GM12878 (cell line): ENCODE results near the gene ZNF692. TPM values are rescaled to one million over a fixed set of nuclear protein-coding genes. Genes with fewer than 3 reads are reported as not detected.
A peak's percentile ranks its signal among the peaks of the same experiment; 100 is the strongest.

Source experiments
- ASH2L ChIP-seq: fragments of 300-600, 200-600 bp; sonication (generic); IDR thresholded peaks from 2 replicates; pipeline ENCODE4 v1.6.1; 2017; ENCODE audit warnings: low read depth, mild to moderate bottlenecking, borderline replicate concordance
- ATF7 ChIP-seq: fragments of 450-650 bp; IDR thresholded peaks from 2 replicates; pipeline ENCODE4 v1.6.1; 2016; ENCODE audit warnings: low read depth, mild to moderate bottlenecking
- CHD2 ChIP-seq: IDR thresholded peaks from 2 replicates; pipeline ENCODE4 v1.6.1; 2011; ENCODE audit warnings: low read depth, low read length, improper control_type of control experiment, borderline replicate concordance
- CREB1 ChIP-seq: IDR thresholded peaks from 2 replicates; pipeline ENCODE4 v1.6.1; 2012; ENCODE audit warnings: low read depth, mild to moderate bottlenecking, inconsistent platforms
- EGR1 ChIP-seq, 2 experiments: IDR thresholded peaks; 1 replicate in 1 of 2; 2 replicates in 1 of 2; pipeline ENCODE4 v1.6.1; 2011 to 2012; ENCODE audit warnings: low read depth in 2 of 2, low read length in 2 of 2, borderline replicate concordance in 1 of 2, mild to moderate bottlenecking in 1 of 2, moderate library complexity in 1 of 2
- EP300 ChIP-seq, 2 experiments: fragments of 150-350 bp in 1 of 2; IDR thresholded peaks; 2 replicates each; pipeline ENCODE4 v1.6.1; 2011 to 2012; ENCODE audit warnings: low read depth in 2 of 2, low read length in 2 of 2, borderline replicate concordance in 1 of 2, improper control_type of control experiment in 1 of 2, inconsistent platforms in 1 of 2; ENCODE audit not compliant: control insufficient read depth in 1 of 2
- ETV6 ChIP-seq, 2 experiments: fragments of 450-650 bp in 1 of 2; IDR thresholded peaks in 1 of 2; conservative IDR thresholded peaks in 1 of 2; 2 replicates each; pipeline ENCODE4 v1.6.1; 2014; ENCODE audit warnings: antibody characterized with exemption in 1 of 2, borderline replicate concordance in 1 of 2, low read depth in 1 of 2, mild to moderate bottlenecking in 1 of 2, moderate library complexity in 1 of 2
- EZH2 ChIP-seq: IDR thresholded peaks from 2 replicates; pipeline ENCODE4 v1.6.1; 2012; ENCODE audit warnings: low read depth, mild to moderate bottlenecking, control low read depth, inconsistent platforms, low read length, borderline replicate concordance; ENCODE audit not compliant: control insufficient read depth
- FOXK2 ChIP-seq: fragments of 450-650 bp; IDR thresholded peaks from 2 replicates; pipeline ENCODE4 v1.6.1; 2017; ENCODE audit warnings: mild to moderate bottlenecking, moderate library complexity
- GATAD2B ChIP-seq: fragments of 450-650 bp; conservative IDR thresholded peaks from 2 replicates; pipeline ENCODE4 v1.6.1; 2017; ENCODE audit warnings: low read depth, mild to moderate bottlenecking, moderate library complexity
- HDGF ChIP-seq: fragments of 450-650 bp; IDR thresholded peaks from 2 replicates; pipeline ENCODE4 v1.6.1; 2016; ENCODE audit warnings: antibody characterized with exemption
- IRF4 ChIP-seq: IDR thresholded peaks from 2 replicates; pipeline ENCODE4 v1.6.1; 2011; ENCODE audit warnings: low read depth, low read length
- MEF2A ChIP-seq: IDR thresholded peaks from 2 replicates; pipeline ENCODE4 v1.6.1; 2011; ENCODE audit warnings: low read depth, mild to moderate bottlenecking, low read length, moderate library complexity; ENCODE audit not compliant: insufficient read depth
- MLLT1 ChIP-seq: fragments of 450-650 bp; IDR thresholded peaks from 2 replicates; pipeline ENCODE4 v1.6.1; 2016; ENCODE audit warnings: mild to moderate bottlenecking
- MYC ChIP-seq: IDR thresholded peaks from 2 replicates; pipeline ENCODE4 v1.6.1; 2011; ENCODE audit warnings: mild to moderate bottlenecking, low read length, moderate library complexity, inconsistent platforms; ENCODE audit not compliant: insufficient read depth, insufficient replicate concordance, insufficient read length, severe bottlenecking
- NKRF ChIP-seq: fragments of 450-650 bp; conservative IDR thresholded peaks from 2 replicates; pipeline ENCODE4 v1.6.1; 2017; ENCODE audit warnings: mild to moderate bottlenecking, moderate library complexity
- PBX3 ChIP-seq: IDR thresholded peaks from 2 replicates; pipeline ENCODE4 v1.6.1; 2011; ENCODE audit warnings: mild to moderate bottlenecking, low read depth, low read length, moderate library complexity; ENCODE audit not compliant: insufficient replicate concordance
- PML ChIP-seq: IDR thresholded peaks from 2 replicates; pipeline ENCODE4 v1.6.1; 2012; ENCODE audit warnings: low read length, inconsistent platforms
- POLR2AphosphoS2 ChIP-seq: IDR thresholded peaks from 2 replicates; pipeline ENCODE4 v1.6.1; 2011; ENCODE audit warnings: low read depth, mild to moderate bottlenecking, low read length, improper control_type of control experiment, moderate library complexity
- RAD21 ChIP-seq: IDR thresholded peaks from 2 replicates; pipeline ENCODE4 v1.6.1; 2011; ENCODE audit warnings: mild to moderate bottlenecking, low read depth, low read length, moderate library complexity; ENCODE audit not compliant: insufficient read depth
- RB1 ChIP-seq: fragments of 450-650 bp; formaldehyde crosslinking; IDR thresholded peaks from 2 replicates; pipeline ENCODE4 v1.6.1; 2017; ENCODE audit warnings: mild to moderate bottlenecking, borderline replicate concordance
- SREBF1 ChIP-seq: IDR thresholded peaks from 2 replicates; pipeline ENCODE4 v1.6.1; 2012; ENCODE audit warnings: mild to moderate bottlenecking, low read length
- SUZ12 ChIP-seq: fragments of 200-600 bp; sonication (generic); IDR thresholded peaks from one replicate; pipeline ENCODE4 v1.6.1; 2018; ENCODE audit warnings: antibody characterized with exemption, mild to moderate bottlenecking; ENCODE audit not compliant: unreplicated experiment
- TBL1XR1 ChIP-seq: IDR thresholded peaks from 2 replicates; pipeline ENCODE4 v1.6.1; 2012; ENCODE audit warnings: low read depth, low read length, improper control_type of control experiment
- polyA plus RNA-seq, 11 experiments: library from polyadenylated mRNA; depleted of rRNA in 4 of 11; unstranded in 6 of 11; stranded (reverse) in 5 of 11; fragments of >200 nt; fragmentation: Nextera tagmentation in 4 of 11; fragmentation: Illumina TruSeq in 1 of 11; extraction: Ambion mirVana in 4 of 11; extraction: Trizol in 1 of 11; gene quantifications; 1 replicate in 1 of 11; 2 replicates in 10 of 11; pipeline versions ENCODE4 v1.2.1 to v1.2.3, GENCODE V29; 2011 to 2016; ENCODE audit warnings: inconsistent platforms in 2 of 11, missing spikeins in 2 of 11, low read depth in 1 of 11
- total RNA-seq, 4 experiments: library from RNA; depleted of rRNA in 3 of 4; stranded (reverse); fragments of >200 nt in 3 of 4; fragmentation: Illumina TruSeq in 1 of 4; extraction: Trizol in 1 of 4; gene quantifications; 2 replicates each; pipeline versions ENCODE4 v1.2.1 to v1.2.3, GENCODE V29; 2013 to 2021

ZNF692 gene
- total and polyA plus RNA-seq, 10 of the 15 experiments (the other 5 are each of a cell fraction or from before 2014, with no cell fraction given): 5.3 to 76.6 (median 36.9) TPM

- TF ChIP-seq MLLT1 (peak; percentile 80), ASH2L (no peak), SREBF1 (no peak), EP300 (IDR thresholded peaks at IDR 0.05; ENCODE audit: borderline replicate concordance in 1 of 2, control insufficient read depth in 1 of 2, low read depth in 2 of 2, low read length in 2 of 2) (no peak), CREB1 (peak; percentile 74; the same call in 1 of the 2 replicates), SUZ12 (no peak), ETV6 (conservative IDR thresholded peaks at IDR 0.05 in 1 of 2, IDR thresholded peaks at IDR 0.05 in 1 of 2; ENCODE audit: borderline replicate concordance in 1 of 2, low read depth in 1 of 2) (no peak), IRF4 (no peak), ATF7 (no peak), POLR2AphosphoS2 (peak; percentile 52; the same call in 1 of the 2 replicates), PBX3 (no peak), TBL1XR1 (no peak), CHD2 (no peak; the same call in 1 of the 2 replicates), MEF2A (no peak), RB1 (no peak), MYC (peak; percentile 40), PML (peak; percentile 71; the same call in 1 of the 2 replicates), EGR1 (IDR thresholded peaks at IDR 0.05; ENCODE audit: borderline replicate concordance in 1 of 2, low read depth in 2 of 2, low read length in 2 of 2) (peak in 1 of 2 experiments; percentile 31; a peak in 2 of 3 replicates), NKRF (0 out of 2 replicates have a peak, but pooled peaks have one; percentile 46), FOXK2 (no peak), EZH2 (no peak), GATAD2B (peak; percentile 56; the same call in 1 of the 2 replicates), RAD21 (no peak), HDGF (peak; percentile 20; the same call in 1 of the 2 replicates)
Measured at GRCh38 chr1:248858891-248859889, at the start of gene ZNF692 (continued).
